Suppressor macrophage treated with lipopolysaccharide for 1 hour (primary cell): Measurements from ENCODE around the gene BCO1.

Source experiments
- DNase-seq, 3 donors: peaks; one replicate each; pipeline ENCODE4 v3.0.0-alpha.2; 2020 to 2022

The BCO1 gene

GRCh38 chr16:81232740-81233367 lies 5.6 kb upstream of the BCO1 start:
- DNase-seq = no peak

- no peak for DNase-seq
Measured at GRCh38 chr16:81237282-81237681, 1.2 kb upstream of the BCO1 start.

DNA sequence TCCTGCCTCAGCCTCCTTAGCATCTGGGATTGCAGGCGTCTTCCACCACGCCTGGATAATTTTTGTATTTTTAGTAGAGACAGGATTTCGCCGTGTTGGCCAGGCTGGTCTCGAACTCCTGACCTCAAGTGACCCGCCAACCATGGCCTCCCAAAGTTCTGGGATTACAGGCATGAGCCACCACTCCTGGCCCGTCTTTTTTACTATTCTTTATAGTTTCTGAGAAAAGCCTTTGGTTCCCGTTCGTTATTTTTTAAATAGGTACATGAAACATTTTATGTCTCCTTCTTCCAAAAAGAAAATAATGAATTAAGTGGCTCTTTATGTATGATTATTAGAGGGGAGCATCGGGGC lies 570 bp upstream of the BCO1 start:
- DNase-seq = no peak

GRCh38 chr16:81239367-81240121 lies 1.1 kb downstream of the BCO1 start:
- DNase-seq = no peak

DNA sequence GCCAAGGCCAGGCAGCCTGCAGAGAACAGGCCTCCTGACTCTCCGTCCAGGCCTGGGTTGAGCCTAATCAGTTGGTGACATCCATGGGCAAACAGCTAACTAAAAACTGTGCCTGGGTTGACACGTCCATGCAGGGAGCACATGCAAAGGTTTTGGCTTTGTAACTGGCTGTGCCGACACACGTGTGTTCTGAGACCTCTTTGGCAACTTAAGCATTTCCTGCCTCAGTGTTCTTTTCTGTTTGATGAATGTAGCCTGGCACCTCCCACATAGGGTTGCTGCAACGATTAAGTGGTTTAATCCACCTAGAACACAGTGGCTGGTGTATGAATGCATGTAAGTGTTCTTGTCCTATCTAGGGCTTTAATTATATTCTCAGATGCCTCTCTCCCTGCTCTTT lies 3.2 kb downstream of the BCO1 start:
- no peak for DNase-seq

DNA sequence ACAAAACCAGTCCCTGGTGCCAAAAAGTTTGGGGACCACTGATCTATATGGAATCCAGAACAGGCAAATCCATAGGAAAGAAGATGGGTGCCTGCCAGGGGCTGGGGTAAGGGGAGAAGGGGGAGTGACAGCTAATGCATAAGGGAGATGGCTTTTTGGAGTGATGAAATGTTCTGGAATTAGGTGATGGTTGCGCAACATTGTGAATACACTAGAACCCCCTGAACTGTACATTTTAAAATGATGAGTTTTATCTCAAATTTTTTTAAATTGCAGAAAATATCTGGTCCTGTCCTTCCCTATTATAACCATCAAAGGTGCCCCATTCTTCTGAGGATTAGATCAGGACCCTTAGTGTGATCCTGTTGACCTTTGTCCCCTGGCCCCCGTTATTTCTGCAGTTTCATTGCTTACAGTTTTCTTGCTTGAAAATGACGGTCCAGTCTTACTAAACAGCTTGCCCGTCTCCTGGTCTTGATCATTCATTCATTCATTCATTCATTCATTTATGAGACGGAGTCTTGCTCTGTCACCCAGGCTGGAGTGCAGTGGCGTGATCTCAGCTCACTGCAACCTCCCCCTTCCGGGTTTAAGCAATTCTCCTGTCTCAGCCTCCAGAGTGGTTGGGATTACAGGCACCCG lies 4.6 kb downstream of the BCO1 start:
- no peak for DNase-seq

DNA sequence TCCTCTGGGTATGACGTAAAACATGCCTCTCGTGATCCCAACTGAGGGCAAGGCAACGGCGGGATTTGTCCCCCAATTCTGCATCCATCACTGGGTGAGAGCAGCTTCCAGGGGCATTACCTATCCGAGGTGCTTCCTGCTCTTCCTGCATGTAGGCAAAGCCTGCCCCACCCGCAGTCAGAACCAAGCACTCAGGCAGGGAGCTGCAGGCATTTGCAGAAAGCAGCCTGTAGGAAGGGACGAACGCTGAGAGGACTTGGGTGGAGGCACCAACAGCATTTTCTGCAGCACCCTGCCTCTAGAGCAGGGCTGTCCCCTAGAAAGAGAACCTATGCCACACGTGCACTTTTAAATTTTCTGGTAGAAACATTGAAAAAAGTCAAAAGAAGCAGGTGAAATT lies 5.5 kb downstream of the BCO1 start:
- DNase-seq = no peak

- DNase-seq = no peak
Measured at GRCh38 chr16:81251871-81252270, 13.4 kb downstream of the BCO1 start.

DNA sequence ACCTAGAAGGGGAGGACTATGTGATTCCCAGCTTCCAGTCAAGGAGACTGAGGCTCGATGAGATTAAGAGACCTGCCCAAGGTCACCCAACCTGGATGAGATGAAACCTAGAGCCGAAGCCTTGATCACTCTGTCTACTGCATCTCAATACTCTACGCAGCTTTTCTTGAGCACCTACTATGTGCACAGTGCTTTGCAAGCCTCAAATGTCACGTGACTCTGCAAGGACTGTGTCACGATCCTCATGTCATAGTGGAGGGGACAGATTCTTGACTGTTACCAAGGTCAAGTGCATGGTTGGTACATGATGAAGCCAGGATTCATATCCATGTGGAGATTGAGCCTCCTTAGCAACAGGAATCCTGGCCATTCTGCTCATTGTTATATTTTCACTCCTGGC lies 14.7 kb downstream of the BCO1 start:
- DNase-seq = no peak

DNA sequence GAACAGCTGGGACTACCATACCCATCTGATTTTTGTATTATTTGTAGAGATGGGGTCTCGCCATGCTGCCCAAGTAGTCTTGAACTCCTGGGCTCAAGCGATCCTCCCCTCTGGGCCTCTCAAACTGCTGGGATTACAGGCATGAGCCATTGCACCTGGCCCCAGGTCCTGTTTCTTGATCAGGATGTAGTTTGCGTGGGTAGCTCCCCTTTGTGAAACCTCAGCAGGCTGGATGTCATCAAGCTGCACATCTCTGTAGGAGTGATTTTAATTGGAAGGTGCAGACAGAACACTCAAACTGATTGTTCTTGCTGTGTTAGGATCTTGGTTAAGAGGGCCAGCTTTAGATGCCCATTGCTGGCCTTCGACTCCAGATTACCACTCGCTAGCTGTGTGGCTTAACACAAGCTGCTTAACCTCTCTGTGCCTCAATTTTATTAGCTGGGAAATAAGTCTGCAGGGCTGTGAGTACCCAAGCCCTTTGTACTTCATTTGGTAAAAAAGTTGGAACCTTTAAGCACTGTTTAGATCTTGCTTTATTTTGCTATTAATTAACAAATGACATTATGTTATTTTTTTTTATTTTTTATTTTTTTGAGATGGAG lies 16.5 kb downstream of the BCO1 start:
- no peak for DNase-seq

DNA sequence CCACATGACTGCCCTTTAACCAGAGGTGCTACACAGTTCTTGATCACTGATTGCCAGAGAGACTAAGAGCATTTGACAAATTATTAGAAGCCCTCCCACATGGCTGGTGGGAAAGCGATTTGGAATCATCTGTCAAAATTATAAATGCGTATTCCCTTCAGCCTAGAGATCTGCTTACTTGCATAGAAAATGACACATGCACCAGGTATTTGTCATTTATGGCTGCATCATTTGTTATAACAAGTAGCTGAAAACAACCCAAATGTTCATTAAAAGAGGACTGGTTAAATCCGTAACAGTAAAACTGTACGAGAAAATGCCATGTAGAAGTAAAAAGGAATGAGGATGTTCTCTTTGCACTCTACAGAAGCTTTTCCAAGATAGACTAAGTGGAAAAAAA lies 21.4 kb downstream of the BCO1 start:
- no peak for DNase-seq

DNA sequence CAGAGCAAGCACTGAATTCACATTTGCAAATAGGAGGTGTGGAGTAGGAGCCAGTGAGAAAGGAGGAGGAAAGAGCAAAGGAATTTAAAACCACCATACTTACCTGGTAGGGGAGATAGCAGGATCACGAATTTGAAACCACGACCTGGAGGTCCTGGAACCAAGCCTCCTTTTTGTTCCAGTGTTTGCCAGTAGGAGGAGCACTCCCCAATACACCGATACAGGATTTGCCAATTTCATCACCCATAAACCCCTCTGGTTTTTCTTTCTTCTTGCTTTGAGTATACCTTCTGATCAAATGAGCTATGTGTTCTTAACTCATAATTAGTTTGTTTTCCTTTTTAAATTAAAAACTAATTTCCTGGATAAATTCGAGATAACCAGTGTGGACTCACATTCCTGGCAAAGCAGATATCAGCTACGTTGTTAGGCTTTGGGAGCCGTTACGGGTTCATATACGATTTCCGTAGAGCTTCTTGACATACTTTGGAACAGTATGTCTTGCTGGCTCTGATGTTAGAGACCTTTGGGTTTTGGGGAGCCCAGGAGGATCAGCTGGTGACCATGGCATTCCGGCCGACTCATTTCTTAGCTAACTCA lies 22.7 kb downstream of the BCO1 start:
- DNase-seq = peak; percentile 20 to 36 (median 34)

DNA sequence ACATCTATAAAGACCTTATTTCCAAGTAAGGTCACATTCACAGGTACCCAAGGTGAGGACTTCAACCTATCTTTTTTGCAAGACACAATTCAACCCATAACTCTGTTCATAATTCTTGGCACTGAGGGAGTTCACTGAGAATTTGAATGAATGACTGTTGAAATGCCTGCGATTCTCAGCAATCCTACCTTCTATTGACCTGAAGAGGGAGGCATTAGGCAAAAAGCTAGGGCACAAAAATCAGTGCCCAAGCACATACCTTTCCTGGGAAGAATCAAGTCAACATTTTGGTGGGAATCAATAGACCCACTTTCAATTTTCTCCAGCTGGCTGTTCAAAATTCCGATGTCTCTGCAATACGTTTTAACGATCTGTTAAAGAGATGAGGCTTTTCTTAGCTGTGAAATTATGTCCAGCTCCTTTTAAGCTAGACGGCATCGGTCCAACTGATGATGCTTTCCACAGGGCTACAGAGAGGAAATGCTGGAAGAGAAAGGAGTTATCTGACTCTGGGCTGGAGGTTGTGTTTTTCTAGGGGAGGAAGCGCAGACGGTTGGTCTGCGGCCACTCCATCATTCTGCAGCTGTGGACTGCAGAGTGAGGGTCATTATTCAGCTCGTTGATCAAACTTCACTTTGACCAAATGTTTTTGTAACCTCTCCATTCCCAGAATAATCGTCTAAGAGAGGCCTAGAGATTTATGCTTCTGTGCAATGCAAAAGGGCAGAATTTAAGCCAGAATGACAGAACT lies 25.2 kb downstream of the BCO1 start:
- DNase-seq = no peak

- DNase-seq = no peak
Measured at GRCh38 chr16:81264386-81264785, 25.9 kb downstream of the BCO1 start.

DNA sequence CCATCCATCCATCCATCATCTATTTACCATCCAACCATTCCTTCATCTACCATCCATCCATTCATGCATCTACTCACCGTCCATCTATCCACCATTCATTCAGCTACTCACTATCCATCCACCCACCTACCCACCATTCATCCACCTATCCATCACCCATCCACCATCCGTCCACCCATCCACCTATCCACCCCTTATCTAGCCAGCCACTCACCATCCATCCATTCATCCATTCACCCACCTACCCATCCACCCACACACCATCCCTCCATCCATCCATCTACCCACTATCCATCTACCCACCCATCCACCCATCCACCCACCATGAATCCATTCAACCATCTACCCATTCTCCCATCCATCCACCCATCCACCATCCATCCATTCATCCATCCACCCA lies 26.6 kb downstream of the BCO1 start:
- DNase-seq = no peak

DNA sequence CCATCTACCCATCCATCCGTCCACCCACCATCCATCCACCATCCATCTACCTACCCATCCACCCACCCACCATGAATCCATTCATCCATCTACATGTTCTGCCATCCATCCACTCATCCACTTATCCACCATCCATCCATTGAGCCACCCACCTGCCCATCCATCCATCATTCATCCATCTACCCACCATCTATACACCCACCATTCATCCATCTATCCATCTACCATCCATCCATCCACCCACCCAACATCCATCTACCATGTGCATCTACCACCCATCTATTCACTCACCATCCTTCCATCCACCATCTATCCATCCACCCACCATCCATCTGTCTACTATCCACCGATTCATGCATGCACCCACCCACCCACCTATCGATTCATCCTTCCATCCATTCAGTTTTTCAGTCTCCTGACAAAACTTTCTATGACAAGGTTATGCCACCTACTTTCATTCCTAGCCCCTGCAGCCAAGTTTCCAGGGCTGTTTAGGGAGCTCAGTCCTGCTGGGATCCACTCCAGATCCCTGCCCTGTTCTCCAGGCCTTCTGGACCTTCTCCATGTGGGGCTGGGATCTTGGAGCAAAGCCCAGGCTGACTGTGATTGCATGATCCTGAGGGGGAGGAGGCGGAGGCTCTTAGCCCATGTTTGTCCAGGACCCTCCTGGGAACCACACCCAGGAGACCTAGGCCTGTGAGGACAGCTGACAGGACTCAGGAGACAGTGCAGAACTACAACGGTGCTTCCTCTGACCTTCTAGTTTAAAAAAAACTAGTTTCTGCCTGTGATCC lies 27.4 kb downstream of the BCO1 start:
- no peak for DNase-seq

GRCh38 chr16:81266680-81267095 lies 28.2 kb downstream of the BCO1 start:
- no peak for DNase-seq

- no peak for DNase-seq
Measured at GRCh38 chr16:81268509-81268908, 30.0 kb downstream of the BCO1 start.

DNA sequence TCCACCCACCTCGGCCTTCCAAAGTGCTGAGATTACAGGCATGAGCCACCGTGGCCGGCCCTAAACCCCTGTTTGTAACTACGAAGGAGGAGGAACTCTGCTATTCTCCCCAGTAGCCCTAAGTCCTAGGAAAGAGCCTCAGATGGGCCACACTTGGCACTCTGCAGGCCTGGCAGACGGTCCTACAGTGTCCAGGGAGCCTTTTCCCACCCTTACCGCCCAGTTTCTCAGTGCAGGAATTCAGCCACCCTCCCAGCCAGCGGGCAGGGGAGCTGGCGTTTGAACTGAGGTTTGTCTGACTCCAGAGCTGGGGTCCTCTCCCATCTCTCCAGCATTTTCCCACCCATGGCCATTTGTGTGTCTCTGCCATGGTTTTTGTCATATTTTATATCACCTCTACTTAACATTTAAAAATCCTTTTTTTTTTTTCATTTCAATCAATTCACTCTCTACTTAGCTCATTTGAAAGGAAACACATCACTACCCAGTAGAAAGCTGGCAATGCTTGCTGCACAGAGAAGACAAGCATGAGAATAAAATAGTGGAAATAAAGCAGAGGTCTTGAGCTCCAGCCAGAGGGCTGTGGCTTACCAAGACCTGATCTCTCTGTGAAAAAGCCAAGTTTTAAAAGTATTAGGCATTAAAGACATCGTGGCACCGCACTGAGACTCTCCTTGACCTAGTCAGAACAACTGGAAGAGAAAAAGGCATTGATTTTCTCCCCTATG lies 34.9 kb downstream of the BCO1 start:
- DNase-seq = no peak

GRCh38 chr16:81275064-81275532 lies 36.6 kb downstream of the BCO1 start:
- DNase-seq = no peak

GRCh38 chr16:81275795-81276194 lies 37.3 kb downstream of the BCO1 start:
- DNase-seq = no peak
